ENCODE data around the gene SLC4A2. TPM values are rescaled to one million over a fixed set of nuclear protein-coding genes. Genes with fewer than 3 reads are reported as not detected.

The SLC4A2 gene
- total RNA-seq, 6 experiments from 2014 or later: 74.0 to 140 (median 106) TPM

DNA sequence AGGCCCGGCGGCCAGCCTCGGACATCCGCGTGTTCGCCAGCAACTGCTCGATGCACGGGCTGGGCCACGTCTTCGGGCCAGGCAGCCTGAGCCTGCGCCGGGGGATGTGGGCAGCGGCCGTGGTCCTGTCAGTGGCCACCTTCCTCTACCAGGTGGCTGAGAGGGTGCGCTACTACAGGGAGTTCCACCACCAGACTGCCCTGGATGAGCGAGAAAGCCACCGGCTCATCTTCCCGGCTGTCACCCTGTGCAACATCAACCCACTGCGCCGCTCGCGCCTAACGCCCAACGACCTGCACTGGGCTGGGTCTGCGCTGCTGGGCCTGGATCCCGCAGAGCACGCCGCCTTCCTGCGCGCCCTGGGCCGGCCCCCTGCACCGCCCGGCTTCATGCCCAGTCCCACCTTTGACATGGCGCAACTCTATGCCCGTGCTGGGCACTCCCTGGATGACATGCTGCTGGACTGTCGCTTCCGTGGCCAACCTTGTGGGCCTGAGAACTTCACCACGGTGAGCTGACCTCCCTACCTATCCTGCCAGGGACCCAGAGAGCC, 10.4 kb upstream of the SLC4A2 start:
- ATAC-seq: no peak
- WGBS (ENCODE audit: insufficient coverage, low coverage, low lambda C conversion rate, missing lambda C conversion rate): 92% methylated on average over 26 of the region's 38 CpGs
- H3K4me1 ChIP-seq: no peaks in the 10 kb centered on the region
- H3K9me3 ChIP-seq: no peaks in the 10 kb centered on the region
- TF ChIP-seq, protein P1, sequence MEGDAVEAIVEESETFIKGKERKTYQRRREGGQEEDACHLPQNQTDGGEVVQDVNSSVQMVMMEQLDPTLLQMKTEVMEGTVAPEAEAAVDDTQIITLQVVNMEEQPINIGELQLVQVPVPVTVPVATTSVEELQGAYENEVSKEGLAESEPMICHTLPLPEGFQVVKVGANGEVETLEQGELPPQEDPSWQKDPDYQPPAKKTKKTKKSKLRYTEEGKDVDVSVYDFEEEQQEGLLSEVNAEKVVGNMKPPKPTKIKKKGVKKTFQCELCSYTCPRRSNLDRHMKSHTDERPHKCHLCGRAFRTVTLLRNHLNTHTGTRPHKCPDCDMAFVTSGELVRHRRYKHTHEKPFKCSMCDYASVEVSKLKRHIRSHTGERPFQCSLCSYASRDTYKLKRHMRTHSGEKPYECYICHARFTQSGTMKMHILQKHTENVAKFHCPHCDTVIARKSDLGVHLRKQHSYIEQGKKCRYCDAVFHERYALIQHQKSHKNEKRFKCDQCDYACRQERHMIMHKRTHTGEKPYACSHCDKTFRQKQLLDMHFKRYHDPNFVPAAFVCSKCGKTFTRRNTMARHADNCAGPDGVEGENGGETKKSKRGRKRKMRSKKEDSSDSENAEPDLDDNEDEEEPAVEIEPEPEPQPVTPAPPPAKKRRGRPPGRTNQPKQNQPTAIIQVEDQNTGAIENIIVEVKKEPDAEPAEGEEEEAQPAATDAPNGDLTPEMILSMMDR (IDR thresholded peaks at IDR 0.05): no peak
- no peak for TF ChIP-seq POLR2A (IDR thresholded peaks at IDR 0.05)
- no peaks in the 10 kb centered on the region for H3K27me3 ChIP-seq
- intact Hi-C loops (cut with DNase I): no loop called here
- no peak overlapping the region for H3K4me3 ChIP-seq
- H3K27ac ChIP-seq: no peak overlapping the region
- DNase-seq: no peak
- H3K36me3 ChIP-seq: no peaks in the 10 kb centered on the region

DNA sequence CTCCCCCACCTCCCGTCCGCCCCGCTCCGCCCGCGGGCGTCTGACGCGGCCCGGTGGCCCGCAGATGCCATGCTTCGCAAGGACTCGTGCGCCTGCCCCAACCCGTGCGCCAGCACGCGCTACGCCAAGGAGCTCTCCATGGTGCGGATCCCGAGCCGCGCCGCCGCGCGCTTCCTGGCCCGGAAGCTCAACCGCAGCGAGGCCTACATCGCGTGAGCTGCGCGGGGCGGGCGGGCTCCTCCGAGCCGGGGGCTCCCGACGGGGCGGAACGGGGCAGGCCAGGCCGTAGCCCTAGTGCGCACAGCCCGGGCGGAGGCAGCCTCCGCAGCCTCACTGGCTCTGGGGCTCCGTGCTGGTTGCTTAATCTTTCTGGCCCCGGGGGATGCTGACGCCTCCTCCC, 8.3 kb upstream of the SLC4A2 start:
- H3K27ac ChIP-seq: no peak overlapping the region
- no peaks in the 10 kb centered on the region for H3K4me1 ChIP-seq
- TF ChIP-seq, protein P1 (IDR thresholded peaks at IDR 0.05): no peak
- TF ChIP-seq POLR2A (IDR thresholded peaks at IDR 0.05): no peak
- WGBS (ENCODE audit: insufficient coverage, low coverage, low lambda C conversion rate, missing lambda C conversion rate): 7% methylated on average over 7 of the region's 50 CpGs
- no peaks in the 10 kb centered on the region for H3K36me3 ChIP-seq
- no peaks in the 10 kb centered on the region for H3K27me3 ChIP-seq
- intact Hi-C loops (cut with DNase I): no loop called here
- no peaks in the 10 kb centered on the region for H3K9me3 ChIP-seq
- no peak overlapping the region for H3K4me3 ChIP-seq
- DNase-seq (peak in 1 of 3 donors; percentile 61), ATAC-seq (peak; percentile 45 to 79 (median 56))

DNA sequence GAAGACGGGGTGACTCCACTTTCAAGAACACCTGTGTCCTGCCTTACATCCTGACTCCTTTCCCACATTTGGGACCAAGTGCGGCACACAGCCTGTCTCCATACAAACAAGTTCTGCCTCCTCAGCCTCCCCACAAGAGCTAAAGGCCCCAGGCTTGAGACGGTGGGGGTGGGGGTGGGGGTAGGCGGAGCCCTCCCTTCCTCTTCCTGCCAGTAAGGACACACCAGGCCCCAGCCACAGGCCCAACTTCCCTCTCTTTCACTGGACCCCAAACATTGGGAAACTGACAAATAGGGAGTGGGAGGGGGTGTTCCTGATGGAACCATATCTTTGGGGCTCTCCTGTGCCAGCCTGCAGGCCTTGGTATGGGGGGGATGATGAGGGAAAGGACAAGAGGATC, 6.3 kb upstream of the SLC4A2 start:
- peaks cover 0 to 11% (median 0%) of the 10 kb centered on the region in 4 donors for H3K4me1 ChIP-seq
- no peaks in the 10 kb centered on the region for H3K27me3 ChIP-seq
- no peak overlapping the region for H3K4me3 ChIP-seq
- WGBS (ENCODE audit: insufficient coverage, low coverage, low lambda C conversion rate, missing lambda C conversion rate): 60% methylated on average over 1 of the region's 4 CpGs
- H3K27ac ChIP-seq: no peak overlapping the region
- DNase-seq: no peak
- no peak for ATAC-seq
- H3K9me3 ChIP-seq: no peaks in the 10 kb centered on the region
- no peak for TF ChIP-seq POLR2A (IDR thresholded peaks at IDR 0.05)
- TF ChIP-seq, protein P1 (IDR thresholded peaks at IDR 0.05): no peak
- no peaks in the 10 kb centered on the region for H3K36me3 ChIP-seq
- intact Hi-C loops (cut with DNase I): no loop called here

DNA sequence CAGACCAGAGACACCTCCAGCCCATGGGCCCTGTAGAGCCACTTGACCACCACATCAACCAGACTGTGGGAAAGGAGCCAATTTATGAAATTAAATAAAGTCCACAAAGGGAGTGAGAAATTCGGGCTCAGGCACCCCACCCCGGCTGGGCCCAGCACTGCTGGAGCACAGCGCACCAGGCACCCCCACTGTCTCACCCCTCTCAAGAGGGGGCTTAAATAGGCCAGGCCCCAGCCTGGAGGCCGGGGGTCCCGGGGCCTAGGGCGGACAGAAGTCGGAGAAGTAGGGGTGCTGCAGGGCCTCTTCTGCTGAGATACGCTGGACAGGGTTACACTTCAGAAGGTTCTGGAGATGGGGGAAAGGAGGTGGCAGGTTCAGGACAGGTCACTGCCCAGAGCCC, 5.6 kb upstream of the SLC4A2 start:
- no CpG with 5 or more reads among the region's 8 CpGs for WGBS (ENCODE audit: insufficient coverage, low coverage, low lambda C conversion rate, missing lambda C conversion rate)
- Histone ChIP-seq H3K36me3 (no peaks in the 10 kb centered on the region), H3K4me1 (peaks cover 0 to 14% (median 2%) of the 10 kb centered on the region in 4 donors), H3K9me3 (no peaks in the 10 kb centered on the region), H3K27ac (no peak overlapping the region), H3K4me3 (no peak overlapping the region), H3K27me3 (no peaks in the 10 kb centered on the region)
- DNase-seq (no peak), ATAC-seq (no peak)
- intact Hi-C loops (cut with DNase I): no loop called here
- TF ChIP-seq, protein P1 (IDR thresholded peaks at IDR 0.05): no peak
- no peak for TF ChIP-seq POLR2A (IDR thresholded peaks at IDR 0.05)

DNA sequence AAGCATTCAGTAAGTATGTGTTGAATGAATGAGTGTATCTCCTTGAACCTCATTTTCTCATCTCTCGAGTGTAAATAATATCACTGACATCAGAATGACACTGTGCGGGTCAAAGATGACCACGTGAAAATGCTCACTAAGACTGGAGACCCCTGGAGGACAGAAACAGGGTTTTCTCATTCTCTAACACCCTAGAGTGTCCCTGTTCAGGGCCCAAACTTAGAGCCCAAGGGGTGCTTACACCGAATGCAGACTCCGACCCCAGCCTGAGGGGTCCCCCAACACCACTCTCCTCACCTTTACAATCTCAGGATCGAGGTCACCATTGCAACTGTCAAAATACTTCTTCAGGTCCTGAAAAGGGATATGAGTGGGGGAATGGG, 3.1 kb upstream of the SLC4A2 start:
- intact Hi-C loops (cut with DNase I): no loop called here
- DNase-seq: no peak
- no peak for ATAC-seq

More for the DNA sequence above, 3.1 kb upstream of the SLC4A2 start:
- Histone ChIP-seq H3K4me1 (peaks cover 0 to 25% (median 8%) of the 10 kb centered on the region in 4 donors), H3K27me3 (no peaks in the 10 kb centered on the region), H3K36me3 (no peaks in the 10 kb centered on the region), H3K4me3 (no peak overlapping the region), H3K27ac (no peak overlapping the region), H3K9me3 (no peaks in the 10 kb centered on the region)
- TF ChIP-seq POLR2A (IDR thresholded peaks at IDR 0.05): no peak
- TF ChIP-seq, protein P1 (IDR thresholded peaks at IDR 0.05): no peak
- WGBS (ENCODE audit: insufficient coverage, low coverage, low lambda C conversion rate, missing lambda C conversion rate): 89% methylated on average over 4 of the region's 6 CpGs

Data from right lobe of liver (tissue), 6 donors.